ENCODE measurements around the gene MIEF1.
"Not testable (repeated sequence)": the region's sequence is repeated elsewhere in the genome, so short reads cannot be mapped to it uniquely, and the experiment has no call there.

The MIEF1 gene

GRCh38 chr22:39518996-39519680 lies 17.0 kb downstream of the MIEF1 start:
- DNase-seq (ENCODE audit: extremely low read depth, low read depth), result no peak
- peak overlapping the region; percentile 88 for H3K4me3 ChIP-seq (replicated peaks; ENCODE audit: low read depth, low read length)
- no peak for TF ChIP-seq CTCF (IDR thresholded peaks at IDR 0.05; ENCODE audit: low read depth, low read length, missing control alignments)

- peak overlapping the region; percentile 88 for H3K4me3 ChIP-seq (replicated peaks; ENCODE audit: low read depth, low read length)
- no peak for TF ChIP-seq CTCF (IDR thresholded peaks at IDR 0.05; ENCODE audit: low read depth, low read length, missing control alignments)
- DNase-seq (ENCODE audit: extremely low read depth, low read depth), result peak; percentile 97
Measured at GRCh38 chr22:39519681-39520225, 17.7 kb downstream of the MIEF1 start.

- TF ChIP-seq CTCF (IDR thresholded peaks at IDR 0.05; ENCODE audit: low read depth, low read length, missing control alignments), result no peak
- H3K4me3 ChIP-seq (replicated peaks; ENCODE audit: low read depth, low read length), result peak within 1 kb of the TSS; percentile 88
- no peak for DNase-seq (ENCODE audit: extremely low read depth, low read depth)
Measured at GRCh38 chr22:39520226-39521105, 18.4 kb downstream of the MIEF1 start, which contains the start of gene ATF4. TSS of gene ATF4 (plus strand) at chr22:39520562. CDS start at chr22:39521446, 884 bp downstream.

GRCh38 chr22:39521106-39521885 lies 19.2 kb downstream of the MIEF1 start:
- DNase-seq (ENCODE audit: extremely low read depth, low read depth), result not testable (repeated sequence)
- peak overlapping the region; percentile 88 for H3K4me3 ChIP-seq (replicated peaks; ENCODE audit: low read depth, low read length)

- not testable (repeated sequence) for DNase-seq (ENCODE audit: extremely low read depth, low read depth)
- peak overlapping the region; percentile 88 for H3K4me3 ChIP-seq (replicated peaks; ENCODE audit: low read depth, low read length)
Measured at GRCh38 chr22:39522091-39522490, 20.0 kb downstream of the MIEF1 start.

- peak overlapping the region; percentile 88 for H3K4me3 ChIP-seq (replicated peaks; ENCODE audit: low read depth, low read length)
Measured at GRCh38 chr22:39522567-39523300, 20.6 kb downstream of the MIEF1 start.

More at GRCh38 chr22:39522567-39523300, 20.6 kb downstream of the MIEF1 start:
- DNase-seq (ENCODE audit: extremely low read depth, low read depth), result no peak
- no peak for TF ChIP-seq CTCF (IDR thresholded peaks at IDR 0.05; ENCODE audit: low read depth, low read length, missing control alignments)
